ENCODE measurements around the gene OR6J1.
A peak's percentile ranks its signal among the peaks of the same experiment; 100 is the strongest.

The OR6J1 gene

DNA sequence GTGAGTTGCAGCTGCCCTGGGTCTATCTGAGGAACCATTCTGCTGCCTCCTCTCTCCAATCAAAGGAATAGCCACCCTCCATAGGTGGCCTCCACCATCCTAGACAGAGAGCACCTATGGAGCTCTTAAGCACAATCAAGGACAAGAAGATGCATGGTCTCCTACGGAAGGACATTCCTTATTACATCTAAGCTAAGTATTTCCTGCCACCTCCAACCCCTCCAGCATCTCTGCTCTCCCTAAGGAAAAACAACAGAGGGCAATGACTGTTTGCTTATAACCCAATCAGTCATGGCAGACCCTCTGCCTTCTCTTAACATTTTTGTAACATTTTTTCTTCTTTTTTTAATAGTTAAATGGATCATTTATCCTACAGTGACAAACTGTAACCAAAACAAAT is 14.8 kb upstream of the OR6J1 start:
- no peak overlapping the region for H3K4me3 ChIP-seq (replicated peaks in 1 of 2; ENCODE audit: low read depth in 2 of 2, low read length in 2 of 2)
- no peak for DNase-seq (ENCODE audit: low read depth in 2 of 2)
- TF ChIP-seq, protein P1, sequence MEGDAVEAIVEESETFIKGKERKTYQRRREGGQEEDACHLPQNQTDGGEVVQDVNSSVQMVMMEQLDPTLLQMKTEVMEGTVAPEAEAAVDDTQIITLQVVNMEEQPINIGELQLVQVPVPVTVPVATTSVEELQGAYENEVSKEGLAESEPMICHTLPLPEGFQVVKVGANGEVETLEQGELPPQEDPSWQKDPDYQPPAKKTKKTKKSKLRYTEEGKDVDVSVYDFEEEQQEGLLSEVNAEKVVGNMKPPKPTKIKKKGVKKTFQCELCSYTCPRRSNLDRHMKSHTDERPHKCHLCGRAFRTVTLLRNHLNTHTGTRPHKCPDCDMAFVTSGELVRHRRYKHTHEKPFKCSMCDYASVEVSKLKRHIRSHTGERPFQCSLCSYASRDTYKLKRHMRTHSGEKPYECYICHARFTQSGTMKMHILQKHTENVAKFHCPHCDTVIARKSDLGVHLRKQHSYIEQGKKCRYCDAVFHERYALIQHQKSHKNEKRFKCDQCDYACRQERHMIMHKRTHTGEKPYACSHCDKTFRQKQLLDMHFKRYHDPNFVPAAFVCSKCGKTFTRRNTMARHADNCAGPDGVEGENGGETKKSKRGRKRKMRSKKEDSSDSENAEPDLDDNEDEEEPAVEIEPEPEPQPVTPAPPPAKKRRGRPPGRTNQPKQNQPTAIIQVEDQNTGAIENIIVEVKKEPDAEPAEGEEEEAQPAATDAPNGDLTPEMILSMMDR (IDR thresholded peaks at IDR 0.05; ENCODE audit: low read depth, low read length) = no peak

DNA sequence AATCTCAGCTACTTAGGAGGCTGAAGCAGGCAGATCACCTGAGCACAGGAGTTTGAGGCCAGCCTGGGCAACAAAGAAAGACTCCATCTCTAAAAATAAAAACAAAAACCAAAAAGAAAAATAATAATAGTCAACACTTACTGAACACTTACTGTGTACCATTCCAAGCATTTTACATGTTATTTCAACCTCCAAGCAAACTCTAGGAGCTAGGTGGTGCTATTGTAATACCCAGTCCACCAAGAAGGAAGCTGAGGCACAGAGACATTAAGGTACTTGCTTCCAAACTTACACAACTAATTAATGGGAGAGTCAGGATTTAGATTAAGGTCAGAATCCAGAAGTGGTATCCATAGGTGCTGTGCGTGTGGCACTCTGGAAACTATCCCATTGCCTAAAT is 13.7 kb upstream of the OR6J1 start:
- H3K4me3 ChIP-seq (replicated peaks in 1 of 2; ENCODE audit: low read depth in 2 of 2, low read length in 2 of 2) = no peak overlapping the region
- TF ChIP-seq, protein P1 (IDR thresholded peaks at IDR 0.05; ENCODE audit: low read depth, low read length) = peak; percentile 68
- DNase-seq (ENCODE audit: low read depth in 2 of 2) = peak; percentile 83 to 84

- DNase-seq (ENCODE audit: low read depth in 2 of 2) = peak; percentile 49 to 91
- TF ChIP-seq, protein P1 (IDR thresholded peaks at IDR 0.05; ENCODE audit: low read depth, low read length) = no peak
- H3K4me3 ChIP-seq (replicated peaks in 1 of 2; ENCODE audit: low read depth in 2 of 2, low read length in 2 of 2) = no peak overlapping the region
Observed at GRCh38 chr14:22656945-22657731, 13.0 kb upstream of the OR6J1 start.

DNA sequence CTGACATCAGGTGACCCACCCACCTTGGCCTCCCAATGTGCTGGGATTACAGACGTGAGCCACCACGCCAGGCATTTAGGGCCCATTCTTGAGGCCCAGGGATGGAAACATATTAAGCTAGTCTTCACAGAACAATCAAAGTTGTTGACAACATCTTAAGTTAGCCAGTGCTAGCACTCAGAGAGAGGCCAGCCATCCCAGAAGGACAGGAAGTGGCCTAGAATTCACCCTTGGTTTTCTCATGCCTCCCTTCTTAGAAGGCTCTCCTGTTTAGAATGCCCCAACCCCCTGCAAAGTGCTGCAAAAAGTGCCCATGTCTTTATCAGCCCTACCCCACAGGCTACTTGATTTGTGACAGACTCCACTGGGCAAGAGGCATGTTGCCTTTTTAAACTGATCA is 12.1 kb upstream of the OR6J1 start:
- DNase-seq (ENCODE audit: low read depth in 2 of 2) = peak in 1 of 2 donors; percentile 65
- no peak overlapping the region for H3K4me3 ChIP-seq (replicated peaks in 1 of 2; ENCODE audit: low read depth in 2 of 2, low read length in 2 of 2)
- TF ChIP-seq, protein P1 (IDR thresholded peaks at IDR 0.05; ENCODE audit: low read depth, low read length) = no peak

DNA sequence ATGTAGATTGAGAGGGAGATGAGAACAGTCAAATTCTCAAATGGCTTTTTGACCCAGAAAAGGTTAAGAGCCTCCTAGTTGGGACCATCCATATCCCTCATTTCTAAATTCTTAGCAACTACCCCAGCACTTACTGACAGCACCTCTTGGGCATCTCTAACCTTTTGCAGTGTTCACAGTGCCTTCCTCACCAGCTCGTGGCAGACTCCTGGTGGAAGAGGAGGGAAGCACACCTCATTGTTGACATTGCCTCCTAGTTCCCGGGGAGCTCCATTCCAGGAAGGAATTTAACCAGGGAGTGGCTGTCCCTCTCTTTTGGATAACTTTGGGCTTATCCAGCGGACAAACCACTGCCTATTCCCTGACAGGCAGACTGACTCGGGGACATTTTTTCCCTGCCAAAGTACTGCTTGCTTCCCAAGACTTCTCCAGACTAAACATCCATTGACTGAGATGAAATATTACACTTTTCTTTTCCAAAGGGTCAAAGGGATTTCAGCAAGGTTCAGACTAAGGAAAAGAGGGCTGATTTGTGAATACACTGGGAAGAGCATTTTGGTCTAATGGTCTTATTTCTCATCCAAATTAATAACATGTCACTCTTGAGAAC is 9.0 kb upstream of the OR6J1 start:
- H3K4me3 ChIP-seq (replicated peaks in 1 of 2; ENCODE audit: low read depth in 2 of 2, low read length in 2 of 2) = no peak overlapping the region
- DNase-seq (ENCODE audit: low read depth in 2 of 2) = peak; percentile 84 to 85
- TF ChIP-seq, protein P1 (IDR thresholded peaks at IDR 0.05; ENCODE audit: low read depth, low read length) = peak; percentile 99

- TF ChIP-seq, protein P1 (IDR thresholded peaks at IDR 0.05; ENCODE audit: low read depth, low read length) = no peak
- no peak for DNase-seq (ENCODE audit: low read depth in 2 of 2)
Observed at GRCh38 chr14:22651586-22651985, 7.4 kb upstream of the OR6J1 start.

More at GRCh38 chr14:22651586-22651985, 7.4 kb upstream of the OR6J1 start:
- H3K4me3 ChIP-seq (replicated peaks in 1 of 2; ENCODE audit: low read depth in 2 of 2, low read length in 2 of 2) = no peak overlapping the region

Data from cardiac fibroblast (primary cell).